ENCODE results near the gene P3H1.
"Not testable (repeated sequence)": the region's sequence is repeated elsewhere in the genome, so short reads cannot be mapped to it uniquely, and the experiment has no call there.

Gene P3H1

GRCh38 chr1:42766741-42767509 lies at the start of gene P3H1, which contains the start of gene C1orf50:
Gene P3H1 (minus strand): TSS chr1:42767028. CDS start chr1:42766971, 57 bp downstream.
Gene C1orf50 (plus strand): TSS chr1:42767249. CDS start chr1:42767312, 63 bp downstream.
- DNase-seq, result peak; percentile 85

DNA sequence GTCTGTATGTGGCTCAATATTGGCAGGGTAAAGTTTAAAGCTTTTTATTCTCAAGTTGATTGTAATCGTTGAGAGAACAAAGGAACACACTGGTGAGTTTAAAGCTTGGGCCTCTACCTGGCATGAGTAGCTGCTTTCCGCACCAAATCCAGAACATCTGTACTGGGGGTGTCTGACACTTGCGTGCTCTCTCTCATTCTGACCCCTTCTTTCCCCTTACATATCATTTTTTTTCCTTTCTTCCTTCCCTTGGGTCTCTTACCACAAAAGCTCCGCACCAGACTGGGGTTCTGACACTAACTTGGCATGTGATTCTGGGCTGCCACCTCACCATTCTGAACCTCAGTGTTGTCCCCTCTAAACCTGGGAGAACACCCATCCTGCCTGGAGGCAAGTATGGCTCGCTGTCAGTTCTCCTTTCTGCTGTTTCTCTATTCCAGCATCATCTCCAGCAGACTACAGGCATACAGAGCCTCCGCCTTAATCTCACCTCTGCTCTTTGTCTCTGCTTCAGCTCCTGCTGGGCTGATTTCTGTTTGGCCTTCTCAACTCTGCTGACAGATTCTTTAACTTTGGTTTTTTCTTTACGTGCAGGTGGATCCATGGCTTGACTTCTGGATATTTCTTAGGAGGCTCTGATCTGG lies 49.2 kb upstream of the P3H1 start:
- no peak for DNase-seq

DNA sequence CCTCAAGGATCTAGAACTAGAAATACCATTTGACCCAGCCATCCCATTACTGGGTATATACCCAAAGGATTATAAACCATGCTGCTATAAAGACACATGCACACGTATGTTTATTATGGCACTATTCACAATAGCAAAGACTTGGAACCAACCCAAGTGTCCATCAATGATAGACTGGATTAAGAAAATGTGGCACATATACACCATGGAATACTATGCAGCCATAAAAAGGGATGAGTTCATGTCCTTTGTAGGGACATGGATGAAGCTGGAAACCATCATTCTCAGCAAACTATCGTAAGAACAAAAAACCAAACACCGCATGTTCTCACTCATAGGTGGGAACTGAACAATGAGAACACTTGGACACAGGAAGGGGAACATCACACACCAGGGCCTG lies 48.0 kb upstream of the P3H1 start:
- not testable (repeated sequence) for DNase-seq

- DNase-seq, result peak; percentile 98
These were observed 40.3 kb upstream of the P3H1 start for GRCh38 chr1:42807056-42807668.

DNA sequence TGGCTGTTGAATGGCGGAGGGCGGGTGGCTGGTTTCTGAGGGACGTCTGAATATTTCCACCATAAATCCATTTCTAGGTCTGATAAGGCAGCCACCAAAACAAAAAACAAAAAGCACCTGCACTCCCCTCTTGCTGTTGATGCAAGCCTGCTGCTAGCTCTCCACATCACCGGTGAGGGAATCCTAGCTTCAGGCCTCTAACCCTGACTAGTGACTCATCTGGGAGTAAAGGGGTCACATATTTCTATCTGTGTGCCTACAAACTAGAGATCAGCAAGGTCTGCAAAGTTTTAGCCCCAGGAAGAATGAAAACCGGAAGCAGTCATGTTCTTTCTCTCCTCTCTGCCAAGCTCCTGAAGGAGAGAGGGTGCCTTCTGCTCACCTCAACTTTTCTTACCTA lies 39.8 kb upstream of the P3H1 start:
- DNase-seq, result no peak

DNA sequence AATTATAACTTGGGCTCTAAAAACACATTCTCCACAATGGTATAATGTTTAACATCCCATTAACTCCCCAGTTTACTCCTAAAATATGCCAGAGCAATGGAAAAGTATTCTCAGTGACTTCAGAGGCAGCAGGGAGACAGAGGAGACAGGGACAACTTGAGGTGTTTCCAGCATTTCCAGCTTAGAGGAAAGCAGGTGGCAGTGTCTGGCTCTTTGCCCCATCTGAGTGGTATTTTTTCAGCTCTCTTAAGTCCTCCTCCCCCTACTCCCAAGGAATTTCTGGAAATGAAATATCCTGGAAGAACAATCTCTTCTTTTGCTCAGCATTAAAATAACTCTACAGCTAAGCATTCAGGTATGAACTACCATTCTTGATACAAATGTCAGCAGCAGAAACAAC lies 39.3 kb upstream of the P3H1 start:
- DNase-seq, result no peak

DNA sequence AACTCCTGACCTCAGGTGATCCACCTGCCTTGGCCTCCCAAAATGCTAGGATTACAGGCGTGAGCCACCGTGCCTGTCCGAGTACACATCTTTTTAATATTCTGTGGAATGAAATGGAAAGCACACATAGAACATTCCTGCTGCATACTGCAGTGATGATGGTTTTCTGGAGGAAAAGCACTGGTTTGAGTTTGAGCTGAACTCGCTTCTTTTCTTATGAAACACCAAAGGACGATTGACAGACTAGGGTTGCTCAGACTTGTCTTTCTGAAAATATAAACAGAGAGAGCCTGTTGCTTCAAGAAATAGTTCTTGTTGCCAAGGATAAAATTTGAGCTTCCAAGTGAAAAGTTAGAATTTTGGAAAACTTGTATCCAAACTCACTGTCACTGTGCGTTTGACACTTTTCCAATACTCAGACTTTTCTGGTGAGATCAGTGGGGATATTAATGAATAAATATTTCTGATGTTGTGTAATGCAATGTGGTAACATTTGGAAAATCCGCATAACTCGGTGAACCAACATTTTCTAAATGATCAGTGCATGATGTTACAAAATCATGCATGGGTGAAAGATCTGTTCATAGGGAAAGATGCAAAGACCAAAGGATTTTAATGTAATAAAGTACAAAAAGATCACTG lies 35.1 kb upstream of the P3H1 start:
- no peak for DNase-seq

- no peak for DNase-seq
These were observed 31.2 kb upstream of the P3H1 start for GRCh38 chr1:42797979-42798378.

DNA sequence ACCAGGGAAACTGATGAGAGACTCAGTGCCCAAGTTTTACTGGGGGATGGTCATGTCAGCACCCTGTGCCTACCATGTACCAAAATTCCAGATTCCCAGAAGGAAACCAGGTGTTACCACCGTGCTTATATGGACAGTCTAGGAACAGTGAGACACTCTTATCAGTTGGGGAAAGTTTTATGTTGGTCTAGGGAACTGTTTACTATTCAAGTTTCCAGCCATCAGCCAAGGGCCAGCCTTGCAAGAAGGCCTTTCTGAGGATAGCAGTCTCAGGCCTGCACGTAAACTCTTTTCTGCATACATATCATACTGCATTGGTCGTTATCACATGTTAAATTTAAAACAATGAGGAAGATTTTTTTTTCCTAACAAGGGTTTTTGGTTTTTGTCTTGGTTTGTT lies 30.6 kb upstream of the P3H1 start:
- no peak for DNase-seq

- no peak for DNase-seq
These were observed 27.0 kb upstream of the P3H1 start for GRCh38 chr1:42793824-42794223.

- DNase-seq, result peak; percentile 70
These were observed 21.2 kb upstream of the P3H1 start for GRCh38 chr1:42788021-42788420.

DNA sequence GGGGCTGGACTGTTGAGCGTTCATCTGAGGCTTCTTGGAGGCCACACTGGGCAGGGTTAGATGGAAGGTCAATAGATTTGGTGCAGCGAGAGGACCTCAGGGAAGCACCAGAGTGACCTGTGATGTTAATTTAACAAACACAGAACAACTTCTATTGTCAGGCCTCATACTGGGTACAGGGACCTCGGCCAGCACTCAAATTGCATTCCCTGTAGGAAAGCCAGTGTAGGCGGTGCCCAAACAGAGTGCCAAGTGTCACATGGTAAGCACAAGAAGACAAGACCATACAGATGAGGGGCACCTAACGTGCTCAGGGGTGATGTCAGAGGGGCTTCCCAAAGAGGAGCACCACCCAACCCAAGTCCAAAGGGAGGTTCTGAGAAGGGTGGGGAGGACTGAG lies 19.3 kb upstream of the P3H1 start:
- DNase-seq, result no peak

DNA sequence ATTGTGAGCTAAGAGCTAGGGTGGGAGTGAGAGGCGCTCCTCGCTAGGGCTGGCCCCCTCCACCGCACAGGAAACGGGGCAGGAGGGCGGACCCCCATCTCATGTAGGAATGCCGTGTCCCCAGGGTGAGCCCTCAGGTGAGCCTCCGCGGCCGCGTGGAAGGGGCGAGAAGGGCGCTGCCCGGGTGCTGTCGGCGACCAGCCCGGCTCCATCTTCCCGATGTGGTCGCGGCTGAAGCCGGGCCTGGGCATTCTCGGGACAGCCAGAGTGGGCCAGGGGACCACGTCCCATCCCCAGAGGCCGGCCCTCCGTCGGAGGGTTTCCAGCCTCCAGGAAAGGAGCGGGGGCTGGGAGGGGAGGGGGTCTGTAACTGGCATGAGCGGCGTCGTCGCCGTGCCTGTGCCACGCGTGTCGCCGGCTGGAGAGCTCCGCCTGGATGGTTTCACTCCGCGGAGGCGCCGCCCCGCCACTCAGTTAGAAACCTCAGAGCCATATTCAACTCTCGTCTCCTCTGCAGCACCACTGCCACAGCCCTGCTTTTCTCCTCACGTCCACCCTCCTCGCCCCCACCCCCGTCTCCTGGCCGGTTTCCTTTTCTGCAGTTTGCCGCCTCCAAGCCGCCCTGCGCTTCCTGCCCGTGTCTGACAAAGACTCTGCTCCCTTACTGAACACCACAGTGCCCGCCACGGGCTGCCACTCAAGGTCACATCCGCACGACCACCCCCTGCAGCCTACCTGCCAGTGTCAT lies 18.3 kb upstream of the P3H1 start, which contains the start of gene TMEM269:
TMEM269 (plus strand) TSS at position 46 of the 748 bp plus-strand sequence. CDS start 4,903 bp downstream, outside the sequence.
- DNase-seq, result no peak

DNA sequence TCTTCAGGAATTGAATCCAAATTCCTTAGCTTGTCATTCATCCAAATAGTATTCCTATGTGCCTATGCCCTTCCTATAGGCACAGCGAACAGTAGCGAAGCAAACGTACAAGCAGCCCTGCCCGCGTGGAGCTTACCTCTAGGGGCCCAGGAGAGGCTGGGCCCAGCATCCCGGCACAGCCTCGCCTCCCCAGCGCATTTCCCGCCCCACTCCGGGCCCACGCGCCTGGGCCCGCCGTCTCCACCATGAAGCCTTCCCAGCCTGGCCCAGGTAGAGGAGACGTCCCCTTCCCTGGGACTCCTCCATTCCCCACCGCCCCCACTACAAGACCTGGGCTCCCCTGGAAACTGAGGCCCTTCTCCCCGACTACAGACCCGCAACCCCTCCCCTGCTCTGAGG lies 17.7 kb upstream of the P3H1 start:
- no peak for DNase-seq

DNA sequence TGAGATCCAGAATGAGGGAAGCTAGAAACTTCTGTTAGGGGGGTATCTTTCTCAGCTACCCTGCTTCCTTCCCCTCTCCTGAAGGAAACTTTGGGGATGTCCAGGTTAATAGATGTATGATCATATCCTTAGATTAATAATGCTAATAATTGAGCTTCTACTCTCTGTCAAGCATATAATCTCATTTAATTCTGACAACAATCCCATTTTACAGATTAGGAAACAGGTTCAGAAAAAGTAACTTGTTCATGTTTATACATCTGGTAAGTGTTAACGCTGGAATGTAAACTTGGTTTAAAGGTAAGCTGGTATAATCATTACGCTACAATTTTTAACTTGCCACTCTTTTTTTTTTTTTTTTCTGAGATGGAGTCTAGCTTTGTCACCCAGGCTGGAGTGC lies 16.3 kb upstream of the P3H1 start:
- no peak for DNase-seq

DNA sequence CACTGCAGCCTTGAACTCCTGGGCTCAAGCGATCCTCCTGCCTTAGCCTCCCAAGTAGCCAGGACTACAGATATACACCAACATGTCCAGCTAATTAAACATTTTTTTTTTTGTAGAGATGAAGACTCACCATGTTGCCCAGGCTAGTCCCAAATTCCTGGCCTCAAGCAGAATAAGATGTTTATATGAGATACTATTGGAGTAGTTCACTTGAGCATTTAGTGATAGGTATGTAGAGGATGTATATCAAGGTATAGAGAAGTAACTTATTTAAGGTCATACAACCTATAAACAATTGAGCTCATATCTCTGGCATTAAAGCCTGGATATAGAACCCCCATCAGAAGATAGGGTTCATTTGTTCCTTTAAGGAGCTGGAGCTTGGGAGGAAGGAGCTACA lies 13.3 kb upstream of the P3H1 start:
- no peak for DNase-seq

- no peak for DNase-seq
These were observed 12.9 kb upstream of the P3H1 start for GRCh38 chr1:42779725-42780124.

DNA sequence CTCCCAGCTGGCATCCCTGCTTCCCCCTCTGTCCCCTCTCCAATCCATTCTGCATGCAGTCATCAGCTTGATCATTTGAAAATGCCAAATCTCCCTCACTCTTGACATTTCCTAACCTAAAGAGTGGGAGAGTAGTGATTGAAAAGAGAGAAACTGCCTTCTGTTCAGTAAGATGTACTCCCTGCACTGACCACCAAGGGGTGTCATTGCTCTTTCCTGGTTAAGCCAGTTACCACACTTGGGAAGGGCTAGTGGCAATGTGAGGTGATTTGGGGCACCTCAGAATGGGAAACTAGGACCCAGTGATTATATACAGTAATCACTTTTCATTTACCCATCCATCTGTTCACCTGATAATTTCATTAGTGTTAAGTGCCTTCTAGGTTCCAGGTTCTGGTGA lies 11.0 kb upstream of the P3H1 start:
- peak; percentile 30 for DNase-seq

DNA sequence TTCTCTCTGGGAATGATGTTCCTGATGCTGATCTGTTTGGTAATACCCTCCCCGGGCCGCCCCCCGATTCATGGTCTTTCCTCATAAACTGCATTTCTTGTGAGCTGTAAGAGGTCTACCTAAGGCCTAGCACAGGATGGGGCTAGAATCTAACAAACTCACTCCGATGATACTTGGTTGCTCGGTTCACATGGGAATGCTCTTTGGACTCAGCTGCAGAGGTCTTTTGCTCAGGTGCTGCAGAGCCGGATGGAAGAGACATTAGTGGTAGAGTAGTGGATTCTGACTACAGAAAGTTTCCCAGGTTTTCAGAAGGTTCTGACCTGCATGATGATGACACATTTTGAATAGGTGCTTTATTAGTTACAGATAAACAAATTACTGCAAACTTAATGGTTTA lies 9.7 kb upstream of the P3H1 start:
- no peak for DNase-seq

DNA sequence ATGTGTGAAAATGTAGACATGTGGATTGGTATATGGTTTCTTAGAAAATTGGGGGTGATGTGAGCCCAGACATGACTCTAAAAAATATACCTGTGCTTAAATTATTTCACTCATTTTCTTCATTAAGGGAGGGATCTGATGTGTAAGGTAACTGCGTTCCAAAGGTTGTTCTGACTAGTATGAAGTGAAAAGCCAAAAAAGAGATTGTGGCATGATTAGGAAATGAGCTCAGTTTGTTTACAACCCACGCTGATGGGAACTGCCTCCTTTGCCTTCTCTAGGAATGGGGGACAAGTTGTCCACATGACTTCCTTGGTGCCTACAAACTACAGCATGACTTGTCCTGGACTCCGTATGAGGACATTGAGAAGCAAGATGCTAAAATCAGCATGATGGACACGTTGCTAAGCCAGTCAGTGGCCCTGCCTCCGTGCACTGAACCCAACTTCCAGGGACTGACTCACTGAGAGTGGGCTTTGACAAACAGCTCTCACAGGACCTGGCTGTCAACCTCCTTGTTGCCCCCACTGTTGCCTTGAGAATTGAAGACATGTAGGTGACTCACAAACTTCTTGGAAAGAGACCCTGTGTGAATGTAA lies 8.2 kb upstream of the P3H1 start:
- no peak for DNase-seq

- DNase-seq, result no peak
These were observed 6.6 kb upstream of the P3H1 start for GRCh38 chr1:42773420-42773819.

- no peak for DNase-seq
These were observed 3.0 kb upstream of the P3H1 start for GRCh38 chr1:42769811-42770210.

All from NCI-H524 treated with DMSO at 0.1 percent for 48 hours (cell line).